HEK293 (cell line): ENCODE results near the gene VPS33A.
A peak's percentile ranks its signal among the peaks of the same experiment; 100 is the strongest.

Source experiments
- CTCF ChIA-PET: fragments of 350-600 bp; formaldehyde crosslinking; extraction: SDS; loops from one replicate; lab custom pipeline; 2021; ENCODE audit warnings: antibody characterized with exemption; lab: Yijun Ruan, JAX
- POLR2A ChIA-PET: fragments of 300-600 bp; formaldehyde crosslinking; extraction: SDS; loops from one replicate; lab custom pipeline; 2020; ENCODE audit warnings: antibody characterized with exemption, inconsistent platforms; lab: Yijun Ruan, JAX
- H3K27ac ChIP-seq: fragments of 200-500 bp; sonication (Bioruptor generic); 2 replicates; pipeline ENCODE4 v1.5.1; 2014; ENCODE audit warnings: low read depth, low read length, control low read depth, inconsistent platforms; ENCODE audit errors: extremely low read depth
- H3K36me3 ChIP-seq, 2 experiments: fragments of 200-500 bp in 1 of 2; sonication (Bioruptor generic) in 1 of 2; 1 replicate in 1 of 2; 2 replicates in 1 of 2; pipeline ENCODE4 v1.5.1; 2014 to 2017; ENCODE audit warnings: inconsistent platforms in 2 of 2, low read length in 2 of 2; ENCODE audit not compliant: control insufficient read depth in 2 of 2, insufficient read depth in 1 of 2
- H3K4me1 ChIP-seq: fragments of 200-500 bp; sonication (Bioruptor generic); 2 replicates; pipeline ENCODE4 v1.5.1; 2014; ENCODE audit warnings: mild to moderate bottlenecking, low read length, inconsistent platforms; ENCODE audit not compliant: control insufficient read depth, insufficient read depth
- H3K4me3 ChIP-seq: 2 replicates; pipeline ENCODE4 v1.5.1; 2011; ENCODE audit warnings: low read depth, mild to moderate bottlenecking, control low read depth, low read length, moderate library complexity
- H3K9me3 ChIP-seq: fragments of 200-500 bp; sonication (Bioruptor generic); 2 replicates; pipeline ENCODE4 v1.5.1; 2014; ENCODE audit warnings: low read depth, low read length, inconsistent platforms; ENCODE audit not compliant: control insufficient read depth, insufficient read depth
- GLI2 ChIP-seq: fragments of 450-650 bp; formaldehyde crosslinking; IDR thresholded peaks from 2 replicates; pipeline ENCODE4; 2017; ENCODE audit warnings: missing biosample characterization, missing genetic modification characterization, low read depth, borderline replicate concordance
- KLF1 ChIP-seq: fragments of 450-650 bp; formaldehyde crosslinking; IDR thresholded peaks from 2 replicates; pipeline ENCODE4 v1.5.1; 2016; ENCODE audit warnings: missing biosample characterization, missing genetic modification characterization
- MEIS1 ChIP-seq: sonication (generic); formaldehyde crosslinking; IDR thresholded peaks from 2 replicates; pipeline ENCODE4 v1.8.1; 2022; ENCODE audit warnings: missing genetic modification reagents, mild to moderate bottlenecking, borderline replicate concordance
- MZF1 ChIP-seq: fragments of 450-650 bp; formaldehyde crosslinking; IDR thresholded peaks from 2 replicates; pipeline ENCODE4 v1.5.1; 2017; ENCODE audit warnings: missing biosample characterization, missing genetic modification characterization, borderline replicate concordance
- PRDM1 ChIP-seq: fragments of 450-650 bp; formaldehyde crosslinking; IDR thresholded peaks from 2 replicates; pipeline ENCODE4; 2016; ENCODE audit warnings: missing biosample characterization, missing genetic modification characterization
- PRDM4 ChIP-seq: fragments of 450-650 bp; formaldehyde crosslinking; IDR thresholded peaks from 2 replicates; pipeline ENCODE4 v1.5.1; 2017; ENCODE audit warnings: missing biosample characterization, missing genetic modification characterization
- SCRT2 ChIP-seq: fragments of 450-650 bp; formaldehyde crosslinking; IDR thresholded peaks from 2 replicates; pipeline ENCODE4 v1.5.1; 2016; ENCODE audit warnings: missing biosample characterization, missing genetic modification characterization
- ZBTB48 ChIP-seq: fragments of 450-650 bp; formaldehyde crosslinking; IDR thresholded peaks from 2 replicates; pipeline ENCODE4 v1.5.1; 2016; ENCODE audit warnings: missing biosample characterization, missing genetic modification characterization
- ZBTB8A ChIP-seq: fragments of 450-650 bp; formaldehyde crosslinking; IDR thresholded peaks from 2 replicates; pipeline ENCODE4 v1.5.1; 2016; ENCODE audit warnings: missing biosample characterization, missing genetic modification characterization
- ZNF148 ChIP-seq: fragments of 450-650 bp; formaldehyde crosslinking; IDR thresholded peaks from 2 replicates; pipeline ENCODE4 v1.5.0; 2017; ENCODE audit warnings: missing biosample characterization, missing genetic modification characterization, borderline replicate concordance
- ZNF26 ChIP-seq: fragments of 450-650 bp; formaldehyde crosslinking; IDR thresholded peaks from 2 replicates; pipeline ENCODE4 v1.5.1; 2016; ENCODE audit warnings: missing biosample characterization, missing genetic modification characterization
- ZNF335 ChIP-seq: fragments of 450-650 bp; formaldehyde crosslinking; conservative IDR thresholded peaks from 2 replicates; pipeline ENCODE4 v1.5.1; 2016; ENCODE audit warnings: missing biosample characterization, missing genetic modification characterization
- ZNF341 ChIP-seq: fragments of 450-650 bp; formaldehyde crosslinking; IDR thresholded peaks from 2 replicates; pipeline ENCODE4; 2016; ENCODE audit warnings: low read depth, missing biosample characterization, missing genetic modification characterization
- ZNF37A ChIP-seq: fragments of 450-650 bp; IDR thresholded peaks from 2 replicates; pipeline ENCODE4 v1.5.1; 2018; ENCODE audit warnings: missing biosample characterization, missing genetic modification characterization
- ZNF449 ChIP-seq: fragments of 450-650 bp; formaldehyde crosslinking; IDR thresholded peaks from 2 replicates; pipeline ENCODE4 v1.5.1; 2017; ENCODE audit warnings: missing biosample characterization, mild to moderate bottlenecking, missing genetic modification characterization, moderate library complexity
- ZNF473 ChIP-seq: fragments of 450-650 bp; formaldehyde crosslinking; IDR thresholded peaks from 2 replicates; pipeline ENCODE4 v1.5.1; 2017; ENCODE audit warnings: missing biosample characterization, missing genetic modification characterization
- ZNF501 ChIP-seq: fragments of 450-650 bp; formaldehyde crosslinking; IDR thresholded peaks from 2 replicates; pipeline ENCODE4 v1.5.1; 2016; ENCODE audit warnings: missing biosample characterization, missing genetic modification characterization
- ZNF544 ChIP-seq: fragments of 450-650 bp; formaldehyde crosslinking; IDR thresholded peaks from 2 replicates; pipeline ENCODE4 v1.5.0; 2017; ENCODE audit warnings: missing biosample characterization, missing genetic modification characterization
- ZNF585B ChIP-seq: fragments of 450-650 bp; formaldehyde crosslinking; IDR thresholded peaks from 2 replicates; pipeline ENCODE4 v1.5.1; 2016; ENCODE audit warnings: missing biosample characterization, missing genetic modification characterization
- ZNF626 ChIP-seq: fragments of 450-650 bp; sonication (Bioruptor Pico); formaldehyde crosslinking; IDR thresholded peaks from 2 replicates; pipeline ENCODE4 v1.5.1; 2018; ENCODE audit warnings: missing biosample characterization, missing genetic modification characterization, inconsistent platforms
- ZNF639 ChIP-seq: fragments of 450-650 bp; formaldehyde crosslinking; IDR thresholded peaks from 2 replicates; pipeline ENCODE4 v1.5.1; 2016; ENCODE audit warnings: missing biosample characterization, missing genetic modification characterization
- ZNF660 ChIP-seq: fragments of 450-650 bp; IDR thresholded peaks from 2 replicates; pipeline ENCODE4 v1.5.1; 2018; ENCODE audit warnings: missing biosample characterization, mild to moderate bottlenecking, missing genetic modification characterization
- ZNF707 ChIP-seq: fragments of 450-650 bp; formaldehyde crosslinking; IDR thresholded peaks from 2 replicates; pipeline ENCODE4 v1.5.1; 2016; ENCODE audit warnings: missing biosample characterization, missing genetic modification characterization
- ZNF747 ChIP-seq: fragments of 450-650 bp; formaldehyde crosslinking; IDR thresholded peaks from 2 replicates; pipeline ENCODE4 v1.5.1; 2016; ENCODE audit warnings: missing biosample characterization, missing genetic modification characterization
- ZNF76 ChIP-seq: fragments of 450-650 bp; formaldehyde crosslinking; IDR thresholded peaks from 2 replicates; pipeline ENCODE4; 2016; ENCODE audit warnings: low read depth, missing biosample characterization, missing genetic modification characterization, borderline replicate concordance

Gene VPS33A

GRCh38 chr12:122225683-122226365, 40.5 kb downstream of the VPS33A start, which contains the start of gene DIABLO:
Gene DIABLO, minus strand, starts transcription at chr12:122226052. Its CDS starts 38 bp downstream, at chr12:122226014.
- Histone ChIP-seq H3K4me3 (peak within 1 kb of the TSS; percentile 98), H3K27ac (peak within 1 kb of the TSS; percentile 88), H3K9me3 (no peaks in the 10 kb centered on the region), H3K36me3 (peaks cover 19 to 40% of the 10 kb centered on the region in 2 experiments), H3K4me1 (peaks cover 11% of the 10 kb centered on the region)
- CTCF ChIA-PET = interaction anchor here (1.2 kb wide), 1 partner anchor 35 kb away, joined by 3 read pairs; no protein-coding TSS in a partner anchor
- POLR2A ChIA-PET = interaction anchor here (0.6 to 2.2 kb wide), 20 partner anchors 9 to 1824 kb away, joined by 3 to 10 read pairs (median 5); partner anchors contain the start of genes B3GNT4, KNTC1, MLXIP and MPHOSPH9
- TF ChIP-seq SCRT2 (peak; percentile 86; the same call in 1 of the 2 replicates), ZBTB8A (tag by site-specific recombination) (0 out of 2 replicates have a peak, but pooled peaks have one; percentile 14), KLF1 (tag by site-specific recombination) (peak; percentile 34; the same call in 1 of the 2 replicates), ZNF26 (tag by site-specific recombination) (no peak), MEIS1 (CRISPR knock-in tag) (no peak), ZNF747 (no peak), ZNF626 (tag by site-specific recombination) (no peak), ZNF660 (tag by site-specific recombination) (peak; percentile 75), ZNF639 (tag by site-specific recombination) (0 out of 2 replicates have a peak, but pooled peaks have one; percentile 26), ZNF585B (tag by site-specific recombination) (no peak), ZNF707 (tag by site-specific recombination) (no peak), ZNF449 (no peak), ZNF148 (tag by site-specific recombination) (no peak), ZBTB48 (tag by site-specific recombination) (no peak; the same call in none of the 2 replicates), ZNF473 (tag by site-specific recombination) (no peak), ZNF335 (tag by site-specific recombination) (peak; percentile 97), MZF1 (no peak), ZNF341 (tag by site-specific recombination) (peak; percentile 43), PRDM1 (tag by site-specific recombination) (no peak), ZNF544 (tag by site-specific recombination) (no peak), ZNF76 (tag by site-specific recombination) (peak; percentile 59; the same call in 1 of the 2 replicates), PRDM4 (tag by site-specific recombination) (no peak), ZNF37A (tag by site-specific recombination) (no peak), GLI2 (no peak), ZNF501 (tag by site-specific recombination) (peak; percentile 78; the same call in 1 of the 2 replicates)
